ENCODE results near the gene CDC45.
"Not testable (repeated sequence)": the region's sequence is repeated elsewhere in the genome, so short reads cannot be mapped to it uniquely, and the experiment has no call there.

CDC45 gene

GRCh38 chr22:19479355-19480172, at the start of gene CDC45:
CDC45 (plus strand) TSS chr22:19479920; CDS start chr22:19479969, 49 bp downstream.
- FAIRE-seq, result peak; percentile 84
- peak; percentile 85 for DNase-seq (ENCODE audit: insufficient read length, low spot score)
- TF ChIP-seq POLR2A (IDR thresholded peaks at IDR 0.05; ENCODE audit: low read depth, low read length), result no peak

DNA sequence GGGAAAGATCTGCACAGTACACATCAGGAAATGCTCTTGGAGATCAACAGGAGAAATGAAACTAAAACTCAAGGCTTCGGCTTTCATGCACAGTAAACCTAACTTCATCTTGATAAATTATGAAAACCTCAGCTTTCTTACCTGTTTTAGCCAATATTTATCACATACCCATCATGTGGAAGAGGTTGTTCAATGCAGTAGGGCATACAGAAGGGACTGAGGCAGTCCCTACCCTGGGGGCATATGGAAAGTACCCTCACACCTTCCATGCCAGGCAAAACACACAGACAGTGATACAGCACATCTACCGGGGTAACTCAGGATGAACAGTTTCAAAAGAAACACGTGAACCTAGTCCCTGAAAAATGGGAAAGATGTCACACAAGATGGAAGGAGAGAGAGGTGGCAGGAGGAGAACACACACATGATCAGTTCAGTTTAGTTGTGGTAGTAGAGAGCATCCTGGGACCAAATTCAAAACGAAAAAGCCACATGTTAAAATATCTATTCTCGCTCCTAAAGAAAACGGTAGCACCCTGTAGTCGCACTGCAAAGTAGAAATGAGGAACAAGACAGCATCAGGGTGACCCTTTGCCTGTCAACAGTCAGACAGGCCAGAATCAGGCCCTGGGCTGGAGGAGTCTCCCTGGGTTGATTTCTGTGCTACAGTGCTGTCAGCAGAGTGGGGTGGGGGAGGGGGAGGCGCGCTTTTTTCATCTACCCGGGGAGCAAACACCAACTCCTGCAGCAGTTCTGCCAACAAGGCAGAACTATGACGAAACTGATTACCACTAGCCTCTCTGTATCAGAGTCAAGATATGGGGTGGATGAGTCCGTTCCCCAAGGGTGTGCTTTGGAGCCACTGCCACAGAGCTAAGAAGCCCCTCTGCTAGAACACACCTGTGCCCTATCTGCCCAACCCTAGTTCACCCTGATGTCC, 49.5 kb upstream of the CDC45 start:
- peak; percentile 25 for DNase-seq (ENCODE audit: insufficient read length, low spot score)
- no peak for FAIRE-seq
- TF ChIP-seq POLR2A (IDR thresholded peaks at IDR 0.05; ENCODE audit: low read depth, low read length), result no peak

DNA sequence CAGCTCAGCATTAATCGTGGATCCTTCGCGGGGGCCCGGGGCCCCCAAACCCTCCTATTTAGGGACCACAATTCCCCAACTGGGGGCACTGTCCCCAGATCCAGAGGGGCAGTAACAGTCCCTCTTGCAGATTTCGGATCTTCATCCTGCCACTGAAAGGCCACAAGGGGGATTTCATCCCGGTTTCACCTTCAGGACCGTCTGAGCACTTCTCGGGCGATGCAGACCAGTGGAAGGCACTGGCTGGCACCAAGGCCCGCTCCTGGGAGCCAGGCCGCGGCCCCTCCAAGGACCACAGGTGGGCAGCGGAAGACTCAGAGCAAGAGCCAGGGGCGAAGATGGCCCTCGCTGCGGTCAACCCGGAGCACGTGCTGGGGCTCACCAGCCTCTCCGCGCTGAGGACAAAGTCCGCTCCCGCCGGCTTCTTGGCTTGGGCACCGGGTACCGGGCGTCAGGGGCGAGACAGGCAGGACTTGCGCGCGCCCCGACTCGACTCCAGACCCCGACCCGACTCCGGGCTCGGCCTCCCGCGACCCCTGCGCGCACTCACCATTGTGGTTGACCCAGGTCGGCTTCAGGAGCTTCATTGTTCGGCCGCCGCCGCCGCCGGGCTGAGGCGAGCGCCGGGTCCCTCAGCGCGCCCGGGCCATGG, 48.7 kb upstream of the CDC45 start:
- DNase-seq (ENCODE audit: insufficient read length, low spot score) (no peak), FAIRE-seq (no peak)
- TF ChIP-seq POLR2A (IDR thresholded peaks at IDR 0.05; ENCODE audit: low read depth, low read length), result no peak

DNA sequence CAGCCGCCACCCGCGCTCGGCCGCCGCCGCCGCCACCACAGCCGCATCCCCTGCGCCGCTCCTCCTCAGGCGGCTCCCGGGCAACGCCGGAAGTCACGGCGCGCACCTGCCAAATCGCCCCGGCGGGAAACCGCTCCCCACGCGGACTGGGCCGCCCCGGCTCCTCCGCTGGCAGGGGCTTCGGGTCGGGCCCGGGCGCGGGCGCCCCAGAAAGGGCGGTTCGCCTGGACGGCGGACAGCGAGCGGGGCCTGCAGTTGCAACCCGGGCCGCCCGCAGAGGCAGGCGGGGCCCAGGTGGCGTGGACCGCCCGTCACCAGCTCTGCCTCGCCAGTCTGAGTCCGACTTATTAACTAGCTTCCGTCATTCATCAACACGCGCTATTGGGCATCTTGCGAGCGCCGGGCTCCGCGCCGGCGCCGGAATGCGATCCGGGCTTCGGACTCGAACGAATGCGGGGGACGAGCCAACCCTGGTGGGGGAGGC, 48.0 kb upstream of the CDC45 start, which contains the start of gene HIRA:
Gene HIRA (minus strand): TSS at position 85 of the 484 bp plus-strand sequence. CDS start 257 bp downstream, outside the sequence.
- peak; percentile 51 for TF ChIP-seq POLR2A (IDR thresholded peaks at IDR 0.05; ENCODE audit: low read depth, low read length)
- DNase-seq (ENCODE audit: insufficient read length, low spot score) (peak; percentile 47), FAIRE-seq (no peak)

DNA sequence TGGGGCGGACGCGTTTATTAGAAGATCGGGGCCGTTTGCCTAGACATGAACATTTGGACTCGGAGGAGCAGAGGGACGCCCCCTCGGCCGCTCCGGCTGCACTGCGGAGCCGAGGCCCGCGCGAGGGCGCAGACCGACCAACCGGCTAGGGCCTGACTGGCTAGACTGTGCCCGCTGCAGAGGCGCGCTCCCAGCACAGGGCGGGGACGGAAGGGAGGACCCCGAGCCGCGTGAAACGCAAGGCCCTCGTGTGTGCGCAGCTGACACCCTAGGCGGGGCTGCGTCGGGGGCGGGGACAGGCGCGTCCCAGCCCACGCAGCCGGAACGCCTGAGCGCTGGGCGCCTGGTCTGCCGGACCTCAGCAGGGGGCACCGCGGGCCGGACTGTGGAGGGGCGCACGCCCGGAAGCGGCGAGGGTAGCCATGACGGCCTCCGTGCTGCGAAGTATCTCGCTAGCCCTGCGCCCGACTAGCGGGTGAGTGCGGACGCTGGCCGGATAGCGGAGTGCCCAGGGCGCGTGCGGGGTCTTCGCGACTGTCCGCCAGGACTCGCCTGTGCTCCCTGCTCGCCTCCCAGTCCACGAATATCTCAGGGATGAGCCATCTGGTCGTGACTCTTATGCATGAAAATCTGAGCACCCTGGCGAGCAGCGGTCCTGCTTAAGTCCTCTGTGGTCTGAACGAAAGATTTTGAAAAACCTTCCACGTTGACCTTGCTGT, 47.4 kb upstream of the CDC45 start, which contains the start of gene MRPL40:
Gene MRPL40 (plus strand): TSS at position 413 of the 719 bp plus-strand sequence. CDS start 10 bp downstream, at position 423.
- peak; percentile 78 for TF ChIP-seq POLR2A (IDR thresholded peaks at IDR 0.05; ENCODE audit: low read depth, low read length)
- DNase-seq (ENCODE audit: insufficient read length, low spot score) (peak; percentile 68), FAIRE-seq (peak; percentile 53)

- FAIRE-seq, result no peak
- TF ChIP-seq POLR2A (IDR thresholded peaks at IDR 0.05; ENCODE audit: low read depth, low read length), result no peak
- no peak for DNase-seq (ENCODE audit: insufficient read length, low spot score)
Measured at GRCh38 chr22:19434401-19434800, 45.3 kb upstream of the CDC45 start.

DNA sequence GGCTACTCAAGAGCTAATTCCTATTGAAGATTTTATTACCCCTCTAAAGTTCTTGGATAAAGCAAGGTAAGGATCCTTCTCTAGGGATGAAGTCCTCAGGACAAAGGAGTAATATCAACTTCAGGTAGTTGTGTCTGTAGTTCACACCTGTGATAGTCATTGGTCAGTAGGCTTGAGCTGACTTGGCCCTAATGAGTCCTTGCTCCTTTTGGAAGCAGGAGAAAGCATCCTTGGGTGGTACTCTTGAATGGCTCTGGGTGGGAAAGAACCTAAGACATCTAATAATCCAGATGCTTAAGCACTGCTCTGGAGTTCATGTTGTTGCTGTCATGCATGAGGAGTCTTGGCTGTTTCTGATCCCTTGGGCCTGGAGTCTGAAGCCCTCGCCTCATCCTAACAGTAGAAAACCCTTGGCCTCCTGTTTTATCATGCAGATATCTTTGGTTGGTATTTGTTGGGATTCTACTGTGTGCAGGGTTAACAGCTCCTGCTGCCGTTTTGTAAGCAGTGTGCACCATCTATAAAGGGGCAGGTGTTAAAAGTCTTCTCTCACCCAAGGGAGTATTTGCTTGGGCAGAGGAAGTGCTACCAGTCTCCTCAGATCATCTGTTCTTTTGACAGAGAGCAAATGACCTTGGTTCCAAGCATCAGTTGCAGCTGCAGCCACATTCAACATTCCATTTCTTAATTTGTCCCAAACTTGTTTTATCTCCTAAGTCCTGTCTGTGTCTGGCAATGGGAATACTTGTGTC, 44.7 kb upstream of the CDC45 start:
- FAIRE-seq (no peak), DNase-seq (ENCODE audit: insufficient read length, low spot score) (no peak)
- TF ChIP-seq POLR2A (IDR thresholded peaks at IDR 0.05; ENCODE audit: low read depth, low read length), result no peak

DNA sequence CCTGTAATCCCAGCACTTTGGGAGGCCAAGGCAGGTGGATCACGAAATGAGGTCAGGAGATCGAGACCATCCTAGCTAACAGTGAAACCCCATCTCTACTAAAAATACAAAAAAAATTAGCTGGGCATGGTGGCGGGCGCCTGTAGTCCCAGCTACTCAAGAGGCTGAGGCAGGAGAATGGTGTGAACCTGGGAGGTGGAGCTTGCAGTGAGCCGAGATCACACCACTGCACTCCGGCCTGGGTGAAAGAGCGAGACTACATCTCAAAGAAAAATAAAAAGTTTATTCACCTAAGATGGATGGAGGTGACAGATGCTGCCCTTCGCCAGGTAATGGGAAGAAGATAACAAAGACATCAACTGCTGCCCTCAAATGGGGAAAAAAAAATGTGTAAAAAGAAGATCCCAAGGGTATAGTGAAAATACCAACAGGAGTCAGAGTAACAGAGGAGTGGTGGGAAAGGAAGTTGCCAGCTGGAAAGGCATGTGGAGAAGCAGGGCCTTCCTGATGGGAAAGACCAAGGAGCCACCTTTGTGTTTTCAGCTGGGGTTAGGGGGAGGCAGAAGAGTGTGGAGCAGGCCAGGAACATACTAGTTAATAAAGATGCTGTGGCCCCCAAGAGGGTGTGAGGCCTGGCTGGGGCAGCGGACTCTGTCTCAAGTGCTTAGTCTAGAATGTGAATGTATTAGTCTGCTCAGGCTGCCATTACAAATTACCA, 43.1 kb upstream of the CDC45 start:
- not testable (repeated sequence) for FAIRE-seq

GRCh38 chr22:19438298-19438697, 41.4 kb upstream of the CDC45 start:
- TF ChIP-seq POLR2A (IDR thresholded peaks at IDR 0.05; ENCODE audit: low read depth, low read length), result no peak
- DNase-seq (ENCODE audit: insufficient read length, low spot score), result no peak
- FAIRE-seq, result no peak

More for the DNA sequence above, 43.1 kb upstream of the CDC45 start:
- not testable (repeated sequence) for DNase-seq (ENCODE audit: insufficient read length, low spot score)

GRCh38 chr22:19440411-19441195, 39.1 kb upstream of the CDC45 start:
- DNase-seq (ENCODE audit: insufficient read length, low spot score) (no peak), FAIRE-seq (no peak)
- TF ChIP-seq POLR2A (IDR thresholded peaks at IDR 0.05; ENCODE audit: low read depth, low read length), result no peak

DNA sequence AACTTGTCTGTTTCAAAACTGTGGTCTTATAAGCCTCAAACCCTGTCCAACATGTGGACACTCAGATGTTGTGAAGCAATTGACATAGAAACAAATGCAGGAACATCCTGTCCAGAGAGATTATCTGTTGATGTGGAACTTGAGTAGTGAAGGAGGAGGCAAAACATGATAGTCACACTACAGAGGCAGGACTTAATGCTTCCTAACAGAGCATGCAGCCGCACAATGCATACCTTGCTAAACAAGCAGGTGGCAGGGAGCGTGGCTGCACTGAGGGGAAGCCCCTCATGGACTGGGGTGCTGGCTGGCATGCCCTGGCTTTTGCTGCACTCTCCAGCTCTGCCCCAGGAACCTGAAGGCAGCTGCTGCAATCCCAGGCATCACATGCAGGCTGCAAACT, 37.6 kb upstream of the CDC45 start:
- FAIRE-seq, result no peak
- DNase-seq (ENCODE audit: insufficient read length, low spot score), result no peak
- no peak for TF ChIP-seq POLR2A (IDR thresholded peaks at IDR 0.05; ENCODE audit: low read depth, low read length)

Measured in H54 (cell line).